Memory B cell (primary cell): Measurements from ENCODE around the gene MCCD1.
"Not testable (repeated sequence)": the region's sequence is repeated elsewhere in the genome, so short reads cannot be mapped to it uniquely, and the experiment has no call there.

Source experiments
- ATAC-seq: fragments of 150-1000 bp; cut with Tn5 transposase; 2 replicates; pipeline ENCODE4 v1.10.0; 2021; ENCODE audit warnings: low read depth, mild to moderate bottlenecking, moderate library complexity
- DNase-seq, 2 donors: peaks; one replicate each; pipeline ENCODE4 v3.0.0; 2022; ENCODE audit warnings: low spot score in 2 of 2
- H3K27ac Mint-ChIP-seq: one replicate; pipeline ENCODE4 v1.8.0; 2022; ENCODE audit warnings: mild to moderate bottlenecking, moderate library complexity, mixed read lengths
- H3K27me3 Mint-ChIP-seq: one replicate; pipeline ENCODE4 v1.8.0; 2022; ENCODE audit warnings: mixed read lengths
- H3K36me3 Mint-ChIP-seq: one replicate; pipeline ENCODE4 v1.8.0; 2022; ENCODE audit warnings: mild to moderate bottlenecking, mixed read lengths
- H3K4me1 Mint-ChIP-seq: one replicate; pipeline ENCODE4 v1.8.0; 2022; ENCODE audit warnings: mixed read lengths
- H3K4me3 Mint-ChIP-seq: one replicate; pipeline ENCODE4 v1.8.0; 2022; ENCODE audit warnings: mild to moderate bottlenecking, moderate library complexity, mixed read lengths
- H3K9me3 Mint-ChIP-seq: one replicate; pipeline ENCODE4 v1.8.0; 2022; ENCODE audit warnings: mixed read lengths

MCCD1 gene

GRCh38 chr6:31528821-31529328 is at the start of gene MCCD1:
Gene MCCD1 (plus strand): TSS chr6:31528962. CDS start chr6:31529015, 53 bp downstream.
- ATAC-seq: no peak
- Mint-ChIP-seq H3K27me3 (no peaks in the 10 kb centered on the region), H3K4me3 (no peak within 1 kb of the TSS), H3K27ac (peak within 1 kb of the TSS; percentile 60), H3K4me1 (peaks cover 14% of the 10 kb centered on the region), H3K36me3 (peaks cover 19% of the 10 kb centered on the region), H3K9me3 (no peaks in the 10 kb centered on the region)
- DNase-seq: no peak

- Mint-ChIP-seq H3K27me3 (no peaks in the 10 kb centered on the region), H3K4me1 (peaks cover 29% of the 10 kb centered on the region), H3K27ac (peak overlapping the region; percentile 73), H3K4me3 (no peak overlapping the region), H3K9me3 (no peaks in the 10 kb centered on the region), H3K36me3 (peaks cover 2% of the 10 kb centered on the region)
- DNase-seq: no peak
- ATAC-seq: no peak
Observed at GRCh38 chr6:31479151-31479932, 49.4 kb upstream of the MCCD1 start.

- peaks cover 23% of the 10 kb centered on the region for H3K4me1 Mint-ChIP-seq
- peaks cover 2% of the 10 kb centered on the region for H3K36me3 Mint-ChIP-seq
Observed at GRCh38 chr6:31479933-31480535, 48.7 kb upstream of the MCCD1 start.

GRCh38 chr6:31480574-31480973 is 48.2 kb upstream of the MCCD1 start:
- ATAC-seq: no peak
- H3K9me3 Mint-ChIP-seq: no peaks in the 10 kb centered on the region
- H3K27me3 Mint-ChIP-seq: no peaks in the 10 kb centered on the region

More at GRCh38 chr6:31479933-31480535, 48.7 kb upstream of the MCCD1 start:
- peak overlapping the region; percentile 65 for H3K27ac Mint-ChIP-seq
- DNase-seq (no peak), ATAC-seq (no peak)
- no peak overlapping the region for H3K4me3 Mint-ChIP-seq
- H3K27me3 Mint-ChIP-seq: no peaks in the 10 kb centered on the region
- H3K9me3 Mint-ChIP-seq: no peaks in the 10 kb centered on the region

GRCh38 chr6:31483392-31483791 is 45.4 kb upstream of the MCCD1 start:
- Mint-ChIP-seq H3K4me3 (no peak overlapping the region), H3K27me3 (no peaks in the 10 kb centered on the region), H3K4me1 (peaks cover 16% of the 10 kb centered on the region), H3K9me3 (peaks cover 2% of the 10 kb centered on the region), H3K27ac (no peak overlapping the region), H3K36me3 (peaks cover 2% of the 10 kb centered on the region)
- ATAC-seq (no peak), DNase-seq (no peak)

More at GRCh38 chr6:31480574-31480973, 48.2 kb upstream of the MCCD1 start:
- peaks cover 2% of the 10 kb centered on the region for H3K36me3 Mint-ChIP-seq
- DNase-seq: no peak
- H3K4me1 Mint-ChIP-seq: peaks cover 22% of the 10 kb centered on the region
- H3K4me3 Mint-ChIP-seq: no peak overlapping the region
- H3K27ac Mint-ChIP-seq: no peak overlapping the region

GRCh38 chr6:31485055-31485454 is 43.7 kb upstream of the MCCD1 start:
- DNase-seq: no peak
- ATAC-seq: no peak
- Mint-ChIP-seq H3K4me1 (peaks cover 8% of the 10 kb centered on the region), H3K27ac (no peak overlapping the region), H3K4me3 (no peak overlapping the region), H3K27me3 (no peaks in the 10 kb centered on the region), H3K9me3 (peaks cover 2% of the 10 kb centered on the region), H3K36me3 (peaks cover under 1% of the 10 kb centered on the region)

- Mint-ChIP-seq H3K27ac (peak overlapping the region; percentile 86), H3K4me1 (peaks cover 12% of the 10 kb centered on the region)
- not testable (repeated sequence) for DNase-seq, H3K4me3 Mint-ChIP-seq, H3K36me3 Mint-ChIP-seq, H3K27me3 Mint-ChIP-seq, H3K9me3 Mint-ChIP-seq
- ATAC-seq: peak; percentile 52
Observed at GRCh38 chr6:31486065-31486837, 42.5 kb upstream of the MCCD1 start.

- DNase-seq, H3K27ac Mint-ChIP-seq, H3K9me3 Mint-ChIP-seq, H3K27me3 Mint-ChIP-seq, ATAC-seq, H3K36me3 Mint-ChIP-seq, H3K4me3 Mint-ChIP-seq: not testable (repeated sequence)
- peaks cover 15% of the 10 kb centered on the region for H3K4me1 Mint-ChIP-seq
Observed at GRCh38 chr6:31487674-31488073, 41.1 kb upstream of the MCCD1 start.

- DNase-seq (no peak), ATAC-seq (no peak)
- Mint-ChIP-seq H3K36me3 (peaks cover 2% of the 10 kb centered on the region), H3K9me3 (peaks cover 2% of the 10 kb centered on the region), H3K27me3 (no peaks in the 10 kb centered on the region), H3K4me3 (no peak overlapping the region), H3K4me1 (peaks cover 18% of the 10 kb centered on the region), H3K27ac (no peak overlapping the region)
Observed at GRCh38 chr6:31489086-31489485, 39.7 kb upstream of the MCCD1 start.

- peak overlapping the region; percentile 21 for H3K4me3 Mint-ChIP-seq
- peaks cover 2% of the 10 kb centered on the region for H3K9me3 Mint-ChIP-seq
- no peaks in the 10 kb centered on the region for H3K27me3 Mint-ChIP-seq
- ATAC-seq: no peak
- peaks cover 2% of the 10 kb centered on the region for H3K36me3 Mint-ChIP-seq
- no peak for DNase-seq
- H3K4me1 Mint-ChIP-seq: peaks cover 19% of the 10 kb centered on the region
- no peak overlapping the region for H3K27ac Mint-ChIP-seq
Observed at GRCh38 chr6:31490115-31490873, 38.5 kb upstream of the MCCD1 start.

GRCh38 chr6:31493550-31493874 is 35.2 kb upstream of the MCCD1 start:
- ATAC-seq, H3K36me3 Mint-ChIP-seq, DNase-seq, H3K27me3 Mint-ChIP-seq, H3K9me3 Mint-ChIP-seq: not testable (repeated sequence)
- H3K27ac Mint-ChIP-seq: peak overlapping the region; percentile 0
- H3K4me3 Mint-ChIP-seq: peak overlapping the region; percentile 98
- H3K4me1 Mint-ChIP-seq: peaks cover 28% of the 10 kb centered on the region

- peaks cover 2% of the 10 kb centered on the region for H3K36me3 Mint-ChIP-seq
- peak overlapping the region; percentile 98 for H3K4me3 Mint-ChIP-seq
- H3K27ac Mint-ChIP-seq: peak overlapping the region; percentile 91
- H3K27me3 Mint-ChIP-seq: no peaks in the 10 kb centered on the region
- H3K9me3 Mint-ChIP-seq: no peaks in the 10 kb centered on the region
- H3K4me1 Mint-ChIP-seq: peaks cover 32% of the 10 kb centered on the region
- ATAC-seq (peak; percentile 56), DNase-seq (peak; percentile 65 to 86)
Observed at GRCh38 chr6:31493875-31494694, 34.7 kb upstream of the MCCD1 start.

GRCh38 chr6:31495580-31495979 is 33.2 kb upstream of the MCCD1 start:
- peak overlapping the region; percentile 91 for H3K27ac Mint-ChIP-seq
- no peak for DNase-seq
- no peak for ATAC-seq
- peaks cover 38% of the 10 kb centered on the region for H3K4me1 Mint-ChIP-seq
- peak overlapping the region; percentile 98 for H3K4me3 Mint-ChIP-seq
- H3K9me3 Mint-ChIP-seq: no peaks in the 10 kb centered on the region
- no peaks in the 10 kb centered on the region for H3K36me3 Mint-ChIP-seq
- H3K27me3 Mint-ChIP-seq: no peaks in the 10 kb centered on the region
